Iris pigment epithelial cell (primary cell): ENCODE measurements around the gene ZNF678.

Source experiments
- DNase-seq: peaks from one replicate; pipeline ENCODE4 v3.0.0-alpha.2; 2011; ENCODE audit warnings: low read depth

Gene ZNF678

DNA sequence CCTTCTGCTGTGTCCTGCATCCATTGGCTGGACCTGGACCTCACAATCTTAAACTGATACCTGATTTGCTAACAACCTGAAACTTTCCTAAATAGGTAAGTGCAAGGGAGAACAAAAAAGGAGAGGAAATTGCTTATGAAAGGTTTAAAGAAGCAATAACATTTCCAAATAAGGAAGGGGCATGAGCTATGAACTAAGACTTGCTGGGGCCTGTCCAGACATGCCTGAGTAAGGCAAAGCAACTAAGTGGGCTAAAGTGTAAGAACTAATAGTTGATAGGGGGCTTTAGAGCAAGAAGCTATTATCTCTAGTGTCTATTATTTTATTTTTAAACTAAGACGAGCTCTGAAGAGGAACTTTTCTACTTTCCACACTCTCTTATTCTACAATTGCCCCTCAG lies 160.1 kb downstream of the ZNF678 start:
- DNase-seq = peak; percentile 28

DNA sequence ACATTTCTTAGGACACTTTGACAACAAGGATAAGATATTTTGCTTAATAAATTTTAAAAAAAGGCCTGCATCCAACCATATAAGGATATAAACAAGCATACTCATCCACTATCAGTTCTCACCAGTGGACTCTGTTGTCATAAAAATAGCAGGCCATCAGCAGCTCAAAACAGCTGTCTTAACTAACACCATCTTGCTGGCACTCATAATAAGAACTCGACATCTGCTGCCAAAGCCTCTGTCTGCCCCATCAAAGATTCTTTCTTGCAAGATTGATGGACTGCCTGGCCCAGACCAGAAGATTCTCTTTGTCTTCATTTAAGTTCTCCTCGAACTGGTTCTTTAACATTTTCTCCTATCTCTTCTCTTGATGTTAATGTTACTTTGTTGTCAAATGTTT lies 161.7 kb downstream of the ZNF678 start:
- no peak for DNase-seq

DNA sequence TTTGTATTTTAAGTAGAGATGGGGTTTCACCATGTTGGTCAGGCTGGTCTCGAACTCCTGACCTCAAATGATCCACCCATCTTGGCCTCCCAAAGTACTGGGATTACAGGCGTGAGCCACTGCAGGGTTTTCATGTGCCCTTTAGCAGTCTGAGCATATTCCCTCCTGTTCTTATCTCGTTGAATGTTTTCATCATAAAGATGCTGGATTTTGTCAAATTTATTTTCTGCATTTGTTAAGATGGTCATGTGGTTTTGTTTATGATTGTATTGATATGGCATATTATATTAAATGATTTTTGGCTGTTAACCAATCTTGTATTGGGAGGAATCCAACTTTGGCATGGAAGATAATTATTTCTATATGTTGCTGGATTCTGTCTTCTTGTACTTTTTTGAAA lies 163.0 kb downstream of the ZNF678 start:
- no peak for DNase-seq
